Fibroblast of the conjunctiva (primary cell): Measurements from ENCODE around the gene CLIC6.
"Not testable (repeated sequence)": the region's sequence is repeated elsewhere in the genome, so short reads cannot be mapped to it uniquely, and the experiment has no call there.

Experiments used
- DNase-seq: peaks from one replicate; pipeline ENCODE4 v3.0.0-alpha.2; 2010; ENCODE audit warnings: low read depth

The CLIC6 gene

GRCh38 chr21:34653522-34653921 is 15.3 kb upstream of the CLIC6 start:
- no peak for DNase-seq

GRCh38 chr21:34661848-34662247 is 6.9 kb upstream of the CLIC6 start:
- no peak for DNase-seq

- no peak for DNase-seq
These were observed 1.0 kb upstream of the CLIC6 start for GRCh38 chr21:34667761-34668160.

GRCh38 chr21:34669149-34669879 is 520 bp downstream of the CLIC6 start:
- no peak for DNase-seq

- DNase-seq, result not testable (repeated sequence)
These were observed 1.1 kb downstream of the CLIC6 start for GRCh38 chr21:34669880-34670219.

- DNase-seq, result no peak
These were observed 1.6 kb downstream of the CLIC6 start for GRCh38 chr21:34670220-34670961.

GRCh38 chr21:34670962-34671348 is 2.2 kb downstream of the CLIC6 start:
- DNase-seq, result no peak

GRCh38 chr21:34671462-34671861 is 2.7 kb downstream of the CLIC6 start:
- DNase-seq, result no peak

GRCh38 chr21:34671891-34672290 is 3.1 kb downstream of the CLIC6 start:
- DNase-seq, result no peak

GRCh38 chr21:34673006-34673405 is 4.2 kb downstream of the CLIC6 start:
- DNase-seq, result no peak

- no peak for DNase-seq
These were observed 5.7 kb downstream of the CLIC6 start for GRCh38 chr21:34674468-34674867.

GRCh38 chr21:34675871-34676270 is 7.1 kb downstream of the CLIC6 start:
- DNase-seq, result no peak

- no peak for DNase-seq
These were observed 10.3 kb downstream of the CLIC6 start for GRCh38 chr21:34679051-34679450.

GRCh38 chr21:34684174-34684876 is 15.5 kb downstream of the CLIC6 start:
- no peak for DNase-seq

- no peak for DNase-seq
These were observed 18.3 kb downstream of the CLIC6 start for GRCh38 chr21:34687065-34687464.

- no peak for DNase-seq
These were observed 19.0 kb downstream of the CLIC6 start for GRCh38 chr21:34687745-34688144.

- no peak for DNase-seq
These were observed 19.4 kb downstream of the CLIC6 start for GRCh38 chr21:34688145-34688544.

GRCh38 chr21:34688715-34689114 is 19.9 kb downstream of the CLIC6 start:
- DNase-seq, result no peak

GRCh38 chr21:34690041-34690792 is 21.4 kb downstream of the CLIC6 start:
- no peak for DNase-seq

- DNase-seq, result no peak
These were observed 22.0 kb downstream of the CLIC6 start for GRCh38 chr21:34690793-34691175.

- DNase-seq, result no peak
These were observed 22.7 kb downstream of the CLIC6 start for GRCh38 chr21:34691390-34692032.

- no peak for DNase-seq
These were observed 23.7 kb downstream of the CLIC6 start for GRCh38 chr21:34692458-34693020.
